ENCODE measurements around the gene NID2.

GRCh38 chr14:52054678-52055077 is 14.2 kb downstream of the NID2 start:
- TF ChIP-seq CTCF (conservative IDR thresholded peaks at IDR 0.05; ENCODE audit: low read depth, low read length) (no peak), EZH2 (IDR thresholded peaks at IDR 0.05; ENCODE audit: low read length, unreplicated experiment) (no peak)

Measured in PC-3 (cell line).